Endothelial cell of umbilical vein (primary cell): ENCODE measurements around the gene DRC7.

Experiments
- CTCF ChIP-seq, 2 donors: IDR thresholded peaks; 1 replicate in 1 of 2; 2 replicates in 1 of 2; pipeline ENCODE4 v1.5.1; 2011; ENCODE audit warnings: low read length in 2 of 2, mild to moderate bottlenecking in 2 of 2, moderate library complexity in 2 of 2, control low read depth in 1 of 2, inconsistent platforms in 1 of 2, low read depth in 1 of 2; ENCODE audit not compliant: insufficient read depth in 1 of 2; ENCODE audit errors: extremely low read depth in 1 of 2
- POLR2A ChIP-seq: IDR thresholded peaks from 2 replicates; pipeline ENCODE4 v1.6.1; 2012; ENCODE audit warnings: low read depth, mild to moderate bottlenecking, control low read depth, low read length

- TF ChIP-seq POLR2A (no peak), CTCF (IDR thresholded peaks at IDR 0.05; ENCODE audit: extremely low read depth in 1 of 2, insufficient read depth in 1 of 2, low read depth in 1 of 2, low read length in 2 of 2) (no peak)
Measured at GRCh38 chr16:57658878-57659674, 35.5 kb upstream of the DRC7 start.
